GM21619 (cell line): ENCODE measurements around the gene FAM25G.

Experiments used
- ATAC-seq: cut with Tn5 transposase; IDR thresholded peaks from one replicate; pipeline ENCODE4 v1.9.1; 2021; ENCODE audit not compliant: unreplicated experiment

The FAM25G gene

DNA sequence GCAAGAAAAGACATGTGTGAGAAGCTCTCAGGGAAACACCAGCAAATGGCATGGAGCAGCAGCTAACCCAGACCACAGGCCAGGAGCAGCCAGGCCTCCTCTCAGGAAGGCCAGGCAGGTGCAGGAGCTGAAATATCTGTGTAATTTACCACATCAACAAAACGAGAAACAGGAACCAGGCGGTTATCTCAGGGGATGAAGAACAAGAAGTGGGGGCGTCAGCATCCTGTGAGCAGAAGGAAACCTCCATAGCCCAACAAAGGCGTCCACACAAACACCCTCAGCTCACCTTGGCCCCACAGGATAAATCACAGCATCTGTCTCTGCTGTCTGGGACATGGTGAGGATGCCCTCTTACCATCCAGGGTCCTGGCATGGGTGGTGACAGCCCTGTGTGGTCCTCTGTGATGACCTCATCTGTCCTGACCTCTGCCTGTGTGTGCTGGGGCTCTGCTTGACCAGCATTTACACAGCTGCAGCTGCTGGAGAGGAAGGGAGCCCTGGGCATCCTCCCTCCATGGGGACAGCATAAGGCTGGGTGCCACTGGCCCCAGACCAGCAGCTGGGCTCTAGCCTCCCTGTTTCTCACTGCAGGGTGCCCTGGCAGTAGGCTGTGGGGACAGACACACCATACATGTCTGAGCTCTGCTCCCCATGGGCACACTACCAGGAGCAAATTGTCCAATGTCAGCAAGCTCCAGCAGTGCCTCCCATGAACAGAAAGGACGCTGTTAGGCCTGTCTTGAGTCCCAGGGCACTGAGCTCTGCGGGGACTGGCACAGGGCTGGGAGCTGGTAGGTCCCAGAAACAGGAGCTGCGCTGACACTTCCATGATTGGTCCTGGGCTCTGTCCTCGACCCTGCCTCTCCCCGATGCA, 42.2 kb downstream of the FAM25G start:
- no peak for ATAC-seq

DNA sequence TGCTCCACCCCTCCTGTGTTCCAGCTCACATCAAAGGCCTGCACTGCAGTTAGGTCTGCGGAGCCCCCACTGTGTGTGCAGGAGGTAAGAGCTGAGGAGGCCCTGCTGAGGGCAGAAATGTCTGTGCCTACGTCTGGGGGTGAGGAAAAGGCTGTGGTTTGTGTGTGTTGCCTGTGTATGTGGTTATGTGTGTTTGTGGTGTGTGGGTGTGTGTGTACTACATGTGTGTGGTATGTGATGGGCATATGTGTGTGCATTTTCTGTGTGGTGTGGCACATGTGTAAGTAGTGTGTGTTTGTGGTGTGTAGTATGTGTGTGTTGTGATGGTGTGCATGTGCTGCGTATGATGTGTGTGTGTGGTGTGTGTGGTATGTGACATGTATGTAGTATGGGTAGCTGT, 43.8 kb downstream of the FAM25G start:
- no peak for ATAC-seq

DNA sequence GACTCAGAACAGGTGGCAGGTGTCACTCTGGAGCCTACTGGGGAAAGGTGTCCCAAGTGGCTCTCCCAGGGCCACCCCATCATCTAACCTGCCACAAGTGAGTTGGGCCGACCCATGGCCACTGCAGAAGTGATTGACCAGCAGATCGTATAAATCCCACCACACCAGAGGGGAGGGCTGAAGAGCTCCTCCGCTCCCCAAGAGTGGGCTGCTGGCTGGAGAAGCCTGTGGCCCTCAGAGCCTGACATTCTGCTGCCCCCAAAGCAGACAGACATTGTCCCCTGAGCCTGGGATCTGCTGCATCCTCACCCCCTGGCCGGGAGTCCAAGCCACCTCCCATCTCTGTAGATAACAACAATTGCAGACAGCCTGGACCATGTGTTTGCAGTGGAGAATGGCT, 44.3 kb downstream of the FAM25G start:
- no peak for ATAC-seq

DNA sequence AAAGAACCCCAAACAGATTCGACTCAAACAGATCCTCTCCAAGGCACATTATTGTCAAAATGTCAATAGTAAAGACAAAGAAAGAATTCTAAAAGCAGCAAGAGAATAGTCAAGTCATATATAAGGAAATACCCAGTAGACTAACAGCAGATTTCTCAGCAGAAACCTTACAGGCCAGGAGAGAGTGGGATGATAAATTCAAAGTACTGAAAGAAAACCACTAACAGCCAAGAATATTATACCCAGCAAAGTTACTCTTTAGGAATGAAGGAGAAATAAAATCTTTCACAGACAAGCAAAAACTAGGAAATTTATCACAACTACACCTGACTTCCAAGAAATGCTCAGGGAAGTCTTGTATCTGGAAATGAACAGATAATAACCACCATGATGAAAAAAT, 45.8 kb downstream of the FAM25G start:
- ATAC-seq: no peak

DNA sequence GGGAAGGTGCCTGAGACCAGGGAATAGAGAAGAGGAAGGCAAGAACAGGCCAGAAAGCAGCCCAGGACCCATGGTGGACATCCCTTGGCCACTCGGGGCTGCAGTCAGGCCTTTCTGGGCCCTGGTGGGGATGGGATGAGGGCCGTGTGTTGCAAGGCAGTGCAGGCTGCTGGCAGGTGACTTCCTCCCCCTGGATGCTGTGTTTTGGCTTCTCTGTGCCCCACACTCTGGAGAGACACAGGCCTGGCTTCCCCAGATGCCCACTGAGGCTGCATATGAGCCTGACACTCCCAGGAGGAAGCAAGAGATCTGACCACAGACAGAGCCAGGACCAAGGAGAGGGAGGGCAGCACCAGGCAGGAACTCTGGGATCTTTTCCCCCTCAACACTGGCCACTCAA, 47.5 kb downstream of the FAM25G start:
- ATAC-seq: no peak

DNA sequence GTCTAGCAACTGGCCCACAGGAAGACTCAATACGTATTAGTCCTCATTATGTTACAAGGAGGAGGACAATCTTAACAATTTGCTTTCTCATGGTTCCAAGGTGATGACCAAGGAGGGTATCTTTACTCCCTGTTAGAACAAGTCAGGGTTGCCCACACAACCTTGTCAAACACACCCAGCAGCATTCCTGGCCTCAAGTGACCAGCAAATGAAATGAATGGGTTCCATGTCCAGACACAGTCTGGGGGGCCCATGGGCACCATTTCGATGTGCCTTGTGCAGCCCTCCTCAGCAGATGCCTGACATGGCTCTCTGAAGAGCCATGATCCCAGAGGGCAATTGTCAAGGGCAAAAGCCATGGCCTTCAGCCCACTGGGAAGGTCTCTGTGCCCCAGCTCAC, 48.4 kb downstream of the FAM25G start:
- ATAC-seq: no peak

DNA sequence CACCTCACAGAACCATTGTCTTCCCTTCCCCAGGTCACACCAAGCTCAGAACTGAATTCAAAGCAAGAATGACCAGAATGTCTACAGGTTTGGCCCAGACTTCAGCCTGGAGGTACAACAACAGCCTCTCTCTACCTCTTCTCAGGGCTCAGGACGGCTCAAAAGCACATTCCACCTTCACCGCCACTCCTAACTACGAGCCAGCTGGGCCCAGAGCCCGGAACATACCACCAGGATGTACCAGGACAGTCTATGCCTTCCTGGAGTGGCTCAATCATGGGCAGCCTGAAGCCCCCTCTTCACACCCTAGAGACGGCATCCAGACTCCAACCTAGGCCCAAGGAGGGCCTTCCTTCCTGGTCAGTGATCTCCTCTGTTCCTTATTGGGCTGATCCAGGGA, 49.1 kb downstream of the FAM25G start:
- no peak for ATAC-seq

DNA sequence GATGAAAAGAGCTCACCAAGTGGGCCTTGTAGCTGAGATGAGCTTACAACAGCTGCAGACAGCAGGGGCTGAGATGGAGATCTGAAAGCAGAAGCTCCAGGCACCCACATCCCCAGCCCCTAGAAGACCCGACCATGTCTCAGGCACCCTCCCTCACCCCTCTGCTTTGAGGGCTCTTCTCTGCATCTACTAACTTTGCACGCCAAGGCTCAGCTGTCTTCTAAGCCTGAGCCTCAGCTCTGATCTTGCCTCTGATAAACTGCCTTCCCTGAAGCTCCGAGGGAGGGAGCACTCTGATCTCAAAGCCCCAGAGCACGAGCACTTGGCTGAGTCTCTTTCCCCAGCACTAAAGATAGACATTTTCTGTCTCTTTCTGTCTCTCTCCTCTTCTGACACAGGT, 49.6 kb downstream of the FAM25G start:
- no peak for ATAC-seq

DNA sequence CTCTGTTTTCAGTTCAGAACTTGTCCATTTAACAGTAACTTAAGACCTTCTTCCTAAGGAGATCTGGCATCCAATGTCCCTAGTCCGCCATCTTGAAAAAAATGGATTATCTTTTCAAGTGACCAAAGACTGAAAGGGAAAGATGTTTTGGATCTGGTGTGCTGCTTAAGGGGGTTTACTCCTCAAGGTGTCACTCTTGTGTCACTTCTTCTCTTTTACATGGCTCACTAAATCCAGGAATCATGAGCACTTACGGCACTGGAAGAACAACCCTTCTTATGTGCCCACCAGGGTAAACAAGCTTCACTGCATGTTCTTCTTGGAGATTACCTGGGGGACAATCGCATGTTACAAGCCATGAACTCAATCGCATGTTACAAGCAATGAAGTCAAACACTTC, 51.3 kb downstream of the FAM25G start:
- ATAC-seq: no peak

DNA sequence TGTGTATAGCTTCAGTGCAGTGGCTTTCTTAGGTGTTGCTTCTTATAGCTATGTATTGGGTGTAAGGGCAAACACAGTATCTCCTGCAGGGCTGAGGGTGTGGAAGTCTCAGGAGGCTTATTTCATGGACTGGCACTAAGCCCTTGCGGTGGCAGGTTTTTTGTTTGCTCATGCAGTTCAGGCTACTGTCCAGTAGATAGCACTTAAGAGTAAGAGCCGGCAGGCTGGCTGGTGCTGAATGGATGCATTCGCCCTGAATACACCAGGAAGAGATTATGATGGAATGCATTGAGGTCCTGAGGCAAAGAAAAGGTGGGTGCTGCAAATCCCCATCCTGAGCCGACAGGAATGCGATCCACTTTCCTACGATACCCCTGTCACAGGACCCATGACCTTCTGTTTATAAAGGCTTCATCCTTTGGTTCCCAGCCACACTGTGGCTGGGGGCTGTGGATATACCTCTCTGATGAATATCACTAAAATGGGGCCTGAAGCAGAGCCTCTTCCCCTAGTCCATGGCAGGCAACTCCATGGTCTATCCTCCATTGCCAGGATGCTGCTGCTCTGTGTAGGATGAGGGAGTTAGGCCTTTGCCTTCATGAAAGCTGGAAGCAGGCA, 52.5 kb downstream of the FAM25G start:
- ATAC-seq: no peak
